Measurements from ENCODE around the gene USP17L24.
"Not testable (repeated sequence)": the region's sequence is repeated elsewhere in the genome, so short reads cannot be mapped to it uniquely, and the experiment has no call there.

The USP17L24 gene

GRCh38 chr4:9324865-9325264, at the start of gene USP17L24:
USP17L24 (plus strand) TSS chr4:9325165; CDS start chr4:9325165, 0 bp downstream.
- DNase-seq (ENCODE audit: low read depth), result not testable (repeated sequence)

- not testable (repeated sequence) for DNase-seq (ENCODE audit: low read depth)
Measured at GRCh38 chr4:9324191-9324590, 774 bp upstream of the USP17L24 start.

- DNase-seq (ENCODE audit: low read depth), result not testable (repeated sequence)
Measured at GRCh38 chr4:9329611-9330010, 4.6 kb downstream of the USP17L24 start, which contains the start of gene USP17L25. USP17L25 (plus strand) TSS chr4:9329911; CDS start chr4:9329911, 0 bp downstream.

- DNase-seq (ENCODE audit: low read depth), result not testable (repeated sequence)
Measured at GRCh38 chr4:9334358-9334757, 9.4 kb downstream of the USP17L24 start, which contains the start of gene USP17L26. USP17L26 (plus strand) TSS chr4:9334658; CDS start chr4:9334658, 0 bp downstream.

GRCh38 chr4:9339103-9339502, 14.1 kb downstream of the USP17L24 start, which contains the start of gene USP17L5:
USP17L5 (plus strand) TSS chr4:9339403; CDS start chr4:9339403, 0 bp downstream.
- not testable (repeated sequence) for DNase-seq (ENCODE audit: low read depth)

GRCh38 chr4:9343848-9344247, 18.9 kb downstream of the USP17L24 start, which contains the start of gene USP17L27:
USP17L27 (plus strand) TSS chr4:9344148; CDS start chr4:9344148, 0 bp downstream.
- DNase-seq (ENCODE audit: low read depth), result not testable (repeated sequence)

- DNase-seq (ENCODE audit: low read depth), result not testable (repeated sequence)
Measured at GRCh38 chr4:9348593-9348992, 23.6 kb downstream of the USP17L24 start, which contains the start of gene USP17L28. USP17L28 (plus strand) TSS chr4:9348893; CDS start chr4:9348893, 0 bp downstream.

GRCh38 chr4:9350866-9351265, 25.9 kb downstream of the USP17L24 start:
- not testable (repeated sequence) for DNase-seq (ENCODE audit: low read depth)

GRCh38 chr4:9353338-9353737, 28.4 kb downstream of the USP17L24 start, which contains the start of gene USP17L29:
USP17L29 (plus strand) TSS chr4:9353638; CDS start chr4:9353638, 0 bp downstream.
- DNase-seq (ENCODE audit: low read depth), result not testable (repeated sequence)

GRCh38 chr4:9362829-9363228, 37.9 kb downstream of the USP17L24 start, which contains the start of gene USP17L30:
USP17L30 (plus strand) TSS chr4:9363129; CDS start chr4:9363129, 0 bp downstream.
- DNase-seq (ENCODE audit: low read depth), result not testable (repeated sequence)
